ENCODE data around the gene PLPPR5.

DNA sequence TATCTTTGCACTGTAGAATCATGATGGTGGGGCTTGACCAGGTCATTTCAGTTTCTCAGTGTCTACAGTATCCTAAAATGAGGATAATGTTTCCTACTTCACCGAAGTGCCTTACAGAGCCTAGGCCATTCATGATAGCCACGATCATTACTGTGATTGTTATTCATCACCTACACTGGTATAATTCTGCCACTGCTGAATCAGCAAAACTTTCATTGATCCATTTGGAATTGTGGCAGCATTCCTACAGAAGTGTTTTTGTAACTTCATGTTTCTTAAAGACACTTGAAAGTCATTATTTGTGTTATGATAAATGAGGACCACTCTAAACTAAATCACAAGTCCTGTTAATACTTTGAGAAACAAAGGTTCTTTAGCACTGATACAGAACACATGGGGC, 6.0 kb upstream of the PLPPR5 start:
- TF ChIP-seq, protein P1, sequence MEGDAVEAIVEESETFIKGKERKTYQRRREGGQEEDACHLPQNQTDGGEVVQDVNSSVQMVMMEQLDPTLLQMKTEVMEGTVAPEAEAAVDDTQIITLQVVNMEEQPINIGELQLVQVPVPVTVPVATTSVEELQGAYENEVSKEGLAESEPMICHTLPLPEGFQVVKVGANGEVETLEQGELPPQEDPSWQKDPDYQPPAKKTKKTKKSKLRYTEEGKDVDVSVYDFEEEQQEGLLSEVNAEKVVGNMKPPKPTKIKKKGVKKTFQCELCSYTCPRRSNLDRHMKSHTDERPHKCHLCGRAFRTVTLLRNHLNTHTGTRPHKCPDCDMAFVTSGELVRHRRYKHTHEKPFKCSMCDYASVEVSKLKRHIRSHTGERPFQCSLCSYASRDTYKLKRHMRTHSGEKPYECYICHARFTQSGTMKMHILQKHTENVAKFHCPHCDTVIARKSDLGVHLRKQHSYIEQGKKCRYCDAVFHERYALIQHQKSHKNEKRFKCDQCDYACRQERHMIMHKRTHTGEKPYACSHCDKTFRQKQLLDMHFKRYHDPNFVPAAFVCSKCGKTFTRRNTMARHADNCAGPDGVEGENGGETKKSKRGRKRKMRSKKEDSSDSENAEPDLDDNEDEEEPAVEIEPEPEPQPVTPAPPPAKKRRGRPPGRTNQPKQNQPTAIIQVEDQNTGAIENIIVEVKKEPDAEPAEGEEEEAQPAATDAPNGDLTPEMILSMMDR (IDR thresholded peaks at IDR 0.05 in 4 of 5, conservative IDR thresholded peaks at IDR 0.05 in 1 of 5): no peak
- TF ChIP-seq POLR2A (IDR thresholded peaks at IDR 0.05): no peak
